ENCODE data around the gene UPK3A.

- no peak for TF ChIP-seq CTCF (conservative IDR thresholded peaks at IDR 0.05; ENCODE audit: low read depth in 2 of 2)
- no peak for TF ChIP-seq JUNB (IDR thresholded peaks at IDR 0.05; ENCODE audit: unreplicated experiment)
- TF ChIP-seq EZH2 (IDR thresholded peaks at IDR 0.05; ENCODE audit: low read depth, unreplicated experiment): no peak
- no peak for TF ChIP-seq POLR2AphosphoS5 (IDR thresholded peaks at IDR 0.05; ENCODE audit: low read depth)
- TF ChIP-seq, protein P1, sequence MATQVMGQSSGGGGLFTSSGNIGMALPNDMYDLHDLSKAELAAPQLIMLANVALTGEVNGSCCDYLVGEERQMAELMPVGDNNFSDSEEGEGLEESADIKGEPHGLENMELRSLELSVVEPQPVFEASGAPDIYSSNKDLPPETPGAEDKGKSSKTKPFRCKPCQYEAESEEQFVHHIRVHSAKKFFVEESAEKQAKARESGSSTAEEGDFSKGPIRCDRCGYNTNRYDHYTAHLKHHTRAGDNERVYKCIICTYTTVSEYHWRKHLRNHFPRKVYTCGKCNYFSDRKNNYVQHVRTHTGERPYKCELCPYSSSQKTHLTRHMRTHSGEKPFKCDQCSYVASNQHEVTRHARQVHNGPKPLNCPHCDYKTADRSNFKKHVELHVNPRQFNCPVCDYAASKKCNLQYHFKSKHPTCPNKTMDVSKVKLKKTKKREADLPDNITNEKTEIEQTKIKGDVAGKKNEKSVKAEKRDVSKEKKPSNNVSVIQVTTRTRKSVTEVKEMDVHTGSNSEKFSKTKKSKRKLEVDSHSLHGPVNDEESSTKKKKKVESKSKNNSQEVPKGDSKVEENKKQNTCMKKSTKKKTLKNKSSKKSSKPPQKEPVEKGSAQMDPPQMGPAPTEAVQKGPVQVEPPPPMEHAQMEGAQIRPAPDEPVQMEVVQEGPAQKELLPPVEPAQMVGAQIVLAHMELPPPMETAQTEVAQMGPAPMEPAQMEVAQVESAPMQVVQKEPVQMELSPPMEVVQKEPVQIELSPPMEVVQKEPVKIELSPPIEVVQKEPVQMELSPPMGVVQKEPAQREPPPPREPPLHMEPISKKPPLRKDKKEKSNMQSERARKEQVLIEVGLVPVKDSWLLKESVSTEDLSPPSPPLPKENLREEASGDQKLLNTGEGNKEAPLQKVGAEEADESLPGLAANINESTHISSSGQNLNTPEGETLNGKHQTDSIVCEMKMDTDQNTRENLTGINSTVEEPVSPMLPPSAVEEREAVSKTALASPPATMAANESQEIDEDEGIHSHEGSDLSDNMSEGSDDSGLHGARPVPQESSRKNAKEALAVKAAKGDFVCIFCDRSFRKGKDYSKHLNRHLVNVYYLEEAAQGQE (IDR thresholded peaks at IDR 0.05; ENCODE audit: unreplicated experiment): no peak
- no peak for TF ChIP-seq ZNF331 (CRISPR knock-in tag; IDR thresholded peaks at IDR 0.05; ENCODE audit: low read depth)
- no peak for TF ChIP-seq ZNF114 (CRISPR knock-in tag; IDR thresholded peaks at IDR 0.05)
- TF ChIP-seq STAT1 (IDR thresholded peaks at IDR 0.05; ENCODE audit: unreplicated experiment): no peak
These were observed 47.4 kb upstream of the UPK3A start for GRCh38 chr22:45237065-45237990.

All from GM23338 (cell line).